SK-N-SH treated with all-trans-retinoic acid at 6 μM for 48 hours (cell line): ENCODE measurements around the gene CCDC172.

Experiments
- ATAC-seq: fragments of 200-7000 bp; cut with Tn5 transposase; 3 replicates; pipeline ENCODE4 v1.9.1; 2020; ENCODE audit warnings: mild to moderate bottlenecking, moderate library complexity
- ARNTL ChIP-seq: fragments of 450-650 bp; formaldehyde crosslinking; IDR thresholded peaks from 2 replicates; pipeline ENCODE4 v1.5.0; 2020; ENCODE audit warnings: low read depth, mild to moderate bottlenecking, moderate library complexity, borderline replicate concordance
- CSDC2 ChIP-seq: fragments of 250-450 bp; sonication (Bioruptor Pico); IDR thresholded peaks from 2 replicates; pipeline ENCODE4 v1.5.0; 2020; ENCODE audit warnings: mild to moderate bottlenecking, moderate library complexity
- ESRRG ChIP-seq: fragments of 250-450 bp; sonication (Bioruptor Pico); IDR thresholded peaks from 2 replicates; pipeline ENCODE4 v1.6.1; 2021; ENCODE audit warnings: mild to moderate bottlenecking
- GLIS3 ChIP-seq: fragments of 250-450 bp; sonication (Bioruptor Pico); IDR thresholded peaks from 2 replicates; pipeline ENCODE4 v1.5.0; 2020; ENCODE audit warnings: mild to moderate bottlenecking, moderate library complexity
- ISL1 ChIP-seq: fragments of 250-450 bp; sonication (Bioruptor Pico); IDR thresholded peaks from 2 replicates; pipeline ENCODE4 v2.1.2; 2022; ENCODE audit warnings: mild to moderate bottlenecking, moderate library complexity
- OSR1 ChIP-seq: fragments of 250-450 bp; sonication (Bioruptor Pico); IDR thresholded peaks from 2 replicates; pipeline ENCODE4 v1.8.0; 2022; ENCODE audit warnings: moderate library complexity, mild to moderate bottlenecking, inconsistent platforms
- PATZ1 ChIP-seq: fragments of 250-450 bp; sonication (Bioruptor Pico); IDR thresholded peaks from 2 replicates; pipeline ENCODE4 v1.8.0; 2020; ENCODE audit warnings: mild to moderate bottlenecking, moderate library complexity, borderline replicate concordance
- POU6F1 ChIP-seq: fragments of 250-450 bp; sonication (Bioruptor Pico); IDR thresholded peaks from 2 replicates; pipeline ENCODE4 v1.8.0; 2021; ENCODE audit warnings: low read depth, mild to moderate bottlenecking, moderate library complexity, borderline replicate concordance
- PPARA ChIP-seq: fragments of 250-450 bp; sonication (Bioruptor Pico); IDR thresholded peaks from 2 replicates; pipeline ENCODE4 v1.5.0; 2020; ENCODE audit warnings: mild to moderate bottlenecking, borderline replicate concordance
- RARB ChIP-seq: fragments of 250-450 bp; sonication (Bioruptor Pico); IDR thresholded peaks from 2 replicates; pipeline ENCODE4 v1.8.0; 2021; ENCODE audit warnings: mild to moderate bottlenecking, moderate library complexity
- SNAI2 ChIP-seq: fragments of 250-450 bp; sonication (Bioruptor Pico); IDR thresholded peaks from 2 replicates; pipeline ENCODE4 v1.5.0; 2020; ENCODE audit warnings: mild to moderate bottlenecking, moderate library complexity
- TOX ChIP-seq: fragments of 250-450 bp; sonication (Bioruptor Pico); IDR thresholded peaks from 2 replicates; pipeline ENCODE4 v1.8.0; 2021; ENCODE audit warnings: mild to moderate bottlenecking, moderate library complexity, borderline replicate concordance
- TSHZ2 ChIP-seq: fragments of 250-450 bp; sonication (Bioruptor Pico); IDR thresholded peaks from 2 replicates; pipeline ENCODE4 v1.5.0; 2020; ENCODE audit warnings: mild to moderate bottlenecking, moderate library complexity
- ZC3H10 ChIP-seq: fragments of 250-450 bp; sonication (Bioruptor Pico); IDR thresholded peaks from 2 replicates; pipeline ENCODE4 v1.5.1; 2021; ENCODE audit warnings: mild to moderate bottlenecking, moderate library complexity
- ZFP3 ChIP-seq: fragments of 250-450 bp; sonication (Bioruptor Pico); IDR thresholded peaks from 2 replicates; pipeline ENCODE4 v1.5.0; 2020; ENCODE audit warnings: mild to moderate bottlenecking, moderate library complexity
- ZFP30 ChIP-seq: fragments of 450-650 bp; formaldehyde crosslinking; IDR thresholded peaks from 2 replicates; pipeline ENCODE4 v1.5.0; 2022; ENCODE audit warnings: mild to moderate bottlenecking, moderate library complexity
- ZNF565 ChIP-seq: fragments of 450-650 bp; formaldehyde crosslinking; conservative IDR thresholded peaks from 2 replicates; pipeline ENCODE4 v1.5.0; 2020; ENCODE audit warnings: low read depth, mild to moderate bottlenecking, moderate library complexity
- ZNF70 ChIP-seq: fragments of 450-650 bp; formaldehyde crosslinking; IDR thresholded peaks from 2 replicates; pipeline ENCODE4 v1.5.0; 2020; ENCODE audit warnings: mild to moderate bottlenecking, moderate library complexity
- ZNF8 ChIP-seq: fragments of 450-650 bp; formaldehyde crosslinking; IDR thresholded peaks from 2 replicates; pipeline ENCODE4 v1.5.0; 2020; ENCODE audit warnings: mild to moderate bottlenecking, moderate library complexity
- TF ChIP-seq, protein P1 (sequence below): fragments of 250-450 bp; sonication (Bioruptor Pico); IDR thresholded peaks from 2 replicates; pipeline ENCODE4 v1.5.1; 2021; ENCODE audit warnings: mild to moderate bottlenecking, moderate library complexity
- TF ChIP-seq, protein P2 (sequence below): fragments of 250-450 bp; sonication (Bioruptor Pico); IDR thresholded peaks from 2 replicates; pipeline ENCODE4 v1.5.1; 2020; ENCODE audit warnings: low read depth, mild to moderate bottlenecking, moderate library complexity

The CCDC172 gene

GRCh38 chr10:116292493-116292892 lies 31.8 kb upstream of the CCDC172 start:
- no peak for ATAC-seq
- TF ChIP-seq PATZ1 (CRISPR knock-in tag) (no peak), ZFP30 (CRISPR knock-in tag) (no peak), ESRRG (CRISPR knock-in tag) (no peak), PPARA (CRISPR knock-in tag) (no peak), CSDC2 (CRISPR knock-in tag) (no peak), ISL1 (no peak), SNAI2 (no peak), GLIS3 (CRISPR knock-in tag) (no peak), ZNF565 (CRISPR knock-in tag) (no peak), POU6F1 (CRISPR knock-in tag) (no peak), TOX (CRISPR knock-in tag) (no peak), ZNF8 (no peak), ZC3H10 (CRISPR knock-in tag) (no peak)
- TF ChIP-seq, protein P1, sequence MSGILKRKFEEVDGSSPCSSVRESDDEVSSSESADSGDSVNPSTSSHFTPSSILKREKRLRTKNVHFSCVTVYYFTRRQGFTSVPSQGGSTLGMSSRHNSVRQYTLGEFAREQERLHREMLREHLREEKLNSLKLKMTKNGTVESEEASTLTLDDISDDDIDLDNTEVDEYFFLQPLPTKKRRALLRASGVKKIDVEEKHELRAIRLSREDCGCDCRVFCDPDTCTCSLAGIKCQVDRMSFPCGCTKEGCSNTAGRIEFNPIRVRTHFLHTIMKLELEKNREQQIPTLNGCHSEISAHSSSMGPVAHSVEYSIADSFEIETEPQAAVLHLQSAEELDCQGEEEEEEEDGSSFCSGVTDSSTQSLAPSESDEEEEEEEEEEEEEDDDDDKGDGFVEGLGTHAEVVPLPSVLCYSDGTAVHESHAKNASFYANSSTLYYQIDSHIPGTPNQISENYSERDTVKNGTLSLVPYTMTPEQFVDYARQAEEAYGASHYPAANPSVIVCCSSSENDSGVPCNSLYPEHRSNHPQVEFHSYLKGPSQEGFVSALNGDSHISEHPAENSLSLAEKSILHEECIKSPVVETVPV (CRISPR knock-in tag) = no peak

- no peak for ATAC-seq
Measured at GRCh38 chr10:116296291-116296721, 27.9 kb upstream of the CCDC172 start.

More at GRCh38 chr10:116296291-116296721, 27.9 kb upstream of the CCDC172 start:
- TF ChIP-seq ZFP30 (CRISPR knock-in tag) = no peak
- no peak for TF ChIP-seq ZFP3
- TF ChIP-seq PATZ1 (CRISPR knock-in tag) = no peak
- TF ChIP-seq SNAI2 = no peak
- no peak for TF ChIP-seq RARB (CRISPR knock-in tag)
- no peak for TF ChIP-seq CSDC2 (CRISPR knock-in tag)
- TF ChIP-seq, protein P1 (CRISPR knock-in tag) = no peak
- no peak for TF ChIP-seq PPARA (CRISPR knock-in tag)
- TF ChIP-seq ISL1 = no peak
- no peak for TF ChIP-seq ZNF70 (CRISPR knock-in tag)
- no peak for TF ChIP-seq ARNTL
- no peak for TF ChIP-seq ZNF8
- TF ChIP-seq TSHZ2 (CRISPR knock-in tag) = no peak
- no peak for TF ChIP-seq OSR1 (CRISPR knock-in tag)
- no peak for TF ChIP-seq TOX (CRISPR knock-in tag)
- TF ChIP-seq, protein P2, sequence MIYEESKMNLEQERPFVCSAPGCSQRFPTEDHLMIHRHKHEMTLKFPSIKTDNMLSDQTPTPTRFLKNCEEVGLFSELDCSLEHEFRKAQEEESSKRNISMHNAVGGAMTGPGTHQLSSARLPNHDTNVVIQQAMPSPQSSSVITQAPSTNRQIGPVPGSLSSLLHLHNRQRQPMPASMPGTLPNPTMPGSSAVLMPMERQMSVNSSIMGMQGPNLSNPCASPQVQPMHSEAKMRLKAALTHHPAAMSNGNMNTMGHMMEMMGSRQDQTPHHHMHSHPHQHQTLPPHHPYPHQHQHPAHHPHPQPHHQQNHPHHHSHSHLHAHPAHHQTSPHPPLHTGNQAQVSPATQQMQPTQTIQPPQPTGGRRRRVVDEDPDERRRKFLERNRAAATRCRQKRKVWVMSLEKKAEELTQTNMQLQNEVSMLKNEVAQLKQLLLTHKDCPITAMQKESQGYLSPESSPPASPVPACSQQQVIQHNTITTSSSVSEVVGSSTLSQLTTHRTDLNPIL = no peak
- no peak for TF ChIP-seq ESRRG (CRISPR knock-in tag)
- no peak for TF ChIP-seq GLIS3 (CRISPR knock-in tag)
- no peak for TF ChIP-seq ZNF565 (CRISPR knock-in tag)
